Brain microvascular endothelial cell (primary cell): ENCODE data around the gene TPGS2.

Source experiments
- DNase-seq: peaks from one replicate; pipeline ENCODE4 v3.0.0-alpha.2; 2020
- H3K27ac ChIP-seq: fragments of 250-450 bp; sonication (Bioruptor Pico); 2 replicates; pipeline ENCODE4 v1.5.1; 2020; ENCODE audit warnings: mild to moderate bottlenecking, moderate library complexity
- H3K27me3 ChIP-seq: fragments of 250-450 bp; sonication (Bioruptor Pico); replicated peaks from 2 replicates; pipeline ENCODE4 v1.5.1; 2020; ENCODE audit warnings: mild to moderate bottlenecking
- H3K36me3 ChIP-seq: fragments of 250-450 bp; sonication (Bioruptor Pico); replicated peaks from 2 replicates; pipeline ENCODE4 v1.5.1; 2020; ENCODE audit warnings: mild to moderate bottlenecking
- H3K4me3 ChIP-seq: 2 replicates; pipeline ENCODE4 v1.5.1; 2011; ENCODE audit warnings: low read depth, mild to moderate bottlenecking, control low read depth, low read length, moderate library complexity
- in situ Hi-C: cut with HindIII; loops from 2 replicates; pipeline ENCODE4 v1.10.0; 2017; ENCODE audit warnings: low sequenced_read_pairs, low pct_ligation_motif_present
- TF ChIP-seq, protein P1 (sequence below): IDR thresholded peaks from 2 replicates; pipeline ENCODE4 v1.5.1; 2011; ENCODE audit warnings: low read depth, mild to moderate bottlenecking, moderate library complexity, low read length, control low read depth, inconsistent platforms; ENCODE audit errors: missing control alignments

TPGS2 gene

DNA sequence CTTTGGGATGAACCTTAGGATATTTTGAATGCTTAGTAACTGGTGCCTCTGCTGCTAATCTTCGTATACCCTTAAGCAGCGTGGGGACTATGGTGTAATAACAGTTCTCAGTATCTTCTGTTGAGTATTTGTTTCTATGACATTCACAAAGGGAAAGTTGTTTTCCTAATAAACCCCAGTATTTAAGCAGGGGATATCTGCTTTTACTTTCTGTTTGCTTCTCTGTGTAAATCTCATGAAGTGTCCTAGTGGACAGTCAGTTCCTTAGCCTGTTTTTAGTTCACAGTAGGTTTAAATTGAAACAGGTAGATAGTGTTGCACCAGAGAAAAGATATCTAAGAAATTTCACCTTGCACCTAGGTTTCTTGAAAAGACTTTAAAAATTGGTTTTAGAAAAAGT is 15.0 kb upstream of the TPGS2 start:
- TF ChIP-seq, protein P1, sequence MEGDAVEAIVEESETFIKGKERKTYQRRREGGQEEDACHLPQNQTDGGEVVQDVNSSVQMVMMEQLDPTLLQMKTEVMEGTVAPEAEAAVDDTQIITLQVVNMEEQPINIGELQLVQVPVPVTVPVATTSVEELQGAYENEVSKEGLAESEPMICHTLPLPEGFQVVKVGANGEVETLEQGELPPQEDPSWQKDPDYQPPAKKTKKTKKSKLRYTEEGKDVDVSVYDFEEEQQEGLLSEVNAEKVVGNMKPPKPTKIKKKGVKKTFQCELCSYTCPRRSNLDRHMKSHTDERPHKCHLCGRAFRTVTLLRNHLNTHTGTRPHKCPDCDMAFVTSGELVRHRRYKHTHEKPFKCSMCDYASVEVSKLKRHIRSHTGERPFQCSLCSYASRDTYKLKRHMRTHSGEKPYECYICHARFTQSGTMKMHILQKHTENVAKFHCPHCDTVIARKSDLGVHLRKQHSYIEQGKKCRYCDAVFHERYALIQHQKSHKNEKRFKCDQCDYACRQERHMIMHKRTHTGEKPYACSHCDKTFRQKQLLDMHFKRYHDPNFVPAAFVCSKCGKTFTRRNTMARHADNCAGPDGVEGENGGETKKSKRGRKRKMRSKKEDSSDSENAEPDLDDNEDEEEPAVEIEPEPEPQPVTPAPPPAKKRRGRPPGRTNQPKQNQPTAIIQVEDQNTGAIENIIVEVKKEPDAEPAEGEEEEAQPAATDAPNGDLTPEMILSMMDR: no peak
- H3K4me3 ChIP-seq: no peak overlapping the region

DNA sequence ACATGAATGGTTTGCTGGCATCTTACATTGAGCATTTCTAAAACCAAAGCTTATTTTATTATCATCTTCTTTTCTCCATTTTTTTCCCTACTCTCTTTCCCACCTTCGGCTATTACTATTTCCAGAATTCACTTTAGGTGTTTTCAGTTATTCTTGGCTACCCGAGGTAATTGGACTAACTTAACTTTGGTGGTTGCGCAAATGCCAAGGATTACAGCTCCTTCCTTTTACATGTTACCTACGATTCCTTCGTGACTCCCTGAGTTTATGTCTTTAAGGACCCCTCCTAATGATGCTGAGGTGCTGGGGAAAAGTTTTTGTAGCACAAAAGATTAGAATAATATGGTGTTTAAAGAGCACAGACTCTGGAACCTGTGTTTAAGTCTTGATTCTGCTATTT is 14.4 kb upstream of the TPGS2 start:
- no peak for DNase-seq
- H3K27me3 ChIP-seq: no peaks in the 10 kb centered on the region
- no peak overlapping the region for H3K27ac ChIP-seq
- in situ Hi-C loops: no loop called here
- H3K36me3 ChIP-seq: no peaks in the 10 kb centered on the region
- no peak overlapping the region for H3K4me3 ChIP-seq
- TF ChIP-seq, protein P1: no peak

More for the DNA sequence above, 15.0 kb upstream of the TPGS2 start:
- no peak overlapping the region for H3K27ac ChIP-seq
- in situ Hi-C loops: no loop called here
- H3K36me3 ChIP-seq: no peaks in the 10 kb centered on the region
- no peak for DNase-seq
- no peaks in the 10 kb centered on the region for H3K27me3 ChIP-seq

- H3K27ac ChIP-seq: no peak overlapping the region
- in situ Hi-C loops: no loop called here
- TF ChIP-seq, protein P1: no peak
- no peaks in the 10 kb centered on the region for H3K36me3 ChIP-seq
- no peak for DNase-seq
- no peaks in the 10 kb centered on the region for H3K27me3 ChIP-seq
- H3K4me3 ChIP-seq: no peak overlapping the region
Measured at GRCh38 chr18:36839835-36840234, 11.0 kb upstream of the TPGS2 start.

DNA sequence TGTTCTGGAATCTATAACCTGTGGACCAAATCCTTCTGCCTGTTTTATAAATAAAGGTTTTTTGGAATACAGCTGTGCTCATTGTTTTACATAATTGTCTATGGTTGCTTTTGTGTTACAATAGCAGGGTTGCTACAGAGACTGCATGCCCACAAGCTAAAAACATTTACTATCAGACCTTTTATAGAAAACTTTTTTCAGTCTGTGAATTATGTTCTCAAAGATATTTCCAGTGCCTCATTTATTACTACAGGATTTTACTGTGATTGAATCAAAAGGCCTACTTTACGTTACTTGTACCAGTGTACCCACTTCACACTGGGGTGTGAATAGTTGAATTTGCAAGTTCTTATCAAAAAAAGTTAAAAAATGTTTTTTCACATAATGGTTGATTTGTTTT is 7.1 kb upstream of the TPGS2 start:
- H3K4me3 ChIP-seq: no peak overlapping the region
- no peak overlapping the region for H3K27ac ChIP-seq
- no peak for DNase-seq
- in situ Hi-C loops: no loop called here
- no peaks in the 10 kb centered on the region for H3K36me3 ChIP-seq
- TF ChIP-seq, protein P1: no peak
- H3K27me3 ChIP-seq: no peaks in the 10 kb centered on the region

DNA sequence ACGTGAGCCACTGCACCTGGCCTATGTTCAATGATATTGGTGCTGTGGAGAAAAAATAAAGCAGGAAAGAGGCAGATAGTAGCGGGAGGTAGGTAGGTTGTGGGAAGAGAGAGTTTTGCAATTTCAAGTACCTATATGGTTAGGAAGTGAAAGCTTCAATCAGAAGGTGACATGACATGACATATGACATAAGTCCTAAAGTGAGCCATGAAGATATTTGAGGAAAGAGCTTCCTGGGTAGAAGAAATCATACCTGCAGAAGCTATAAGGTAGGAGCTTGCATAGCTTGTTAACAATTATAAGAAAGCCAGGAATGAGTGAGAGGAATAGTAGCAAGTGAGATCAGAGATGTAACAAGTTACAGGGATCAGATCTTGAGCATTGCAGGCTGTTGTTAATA is 4.3 kb upstream of the TPGS2 start:
- in situ Hi-C loops: no loop called here
- Histone ChIP-seq H3K36me3 (no peaks in the 10 kb centered on the region), H3K4me3 (no peak overlapping the region), H3K27me3 (no peaks in the 10 kb centered on the region), H3K27ac (no peak overlapping the region)
- no peak for DNase-seq
- TF ChIP-seq, protein P1: no peak

DNA sequence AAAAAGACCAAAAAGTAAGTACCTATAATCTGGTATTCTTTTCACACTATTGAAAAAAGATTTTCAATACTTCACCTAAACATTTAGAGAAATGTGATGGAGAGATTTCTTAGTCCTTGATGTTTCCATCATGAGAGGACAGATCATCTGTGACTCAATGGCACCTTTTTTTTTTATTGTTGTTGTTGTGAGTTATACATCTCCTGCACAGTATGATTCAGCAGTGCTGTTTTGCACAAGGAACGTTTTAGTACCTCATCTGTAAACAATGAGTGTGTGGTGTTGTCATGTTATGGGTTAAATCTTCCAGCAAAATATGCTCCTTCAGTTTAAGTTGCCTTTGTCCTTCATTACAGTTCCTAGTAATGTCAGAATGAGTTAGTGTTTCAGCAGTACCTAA is 2.3 kb upstream of the TPGS2 start:
- in situ Hi-C loops: no loop called here
- DNase-seq: peak; percentile 33
- H3K27me3 ChIP-seq: no peaks in the 10 kb centered on the region
- H3K36me3 ChIP-seq: no peaks in the 10 kb centered on the region
- no peak overlapping the region for H3K4me3 ChIP-seq
- TF ChIP-seq, protein P1: no peak
- H3K27ac ChIP-seq: peak overlapping the region; percentile 17
